Measurements from ENCODE around the gene TCF12. TPM values are rescaled to one million over a fixed set of nuclear protein-coding genes. Genes with fewer than 3 reads are reported as not detected.

TCF12 gene
- total RNA-seq, 1 experiment from 2014 or later: 76.7 TPM

- Histone ChIP-seq H3K79me1 (ENCODE audit: insufficient read depth, low read depth, low read length, poor library complexity, severe bottlenecking) (peaks cover 2% of the 10 kb centered on the region), H4K8ac (replicated peaks; ENCODE audit: insufficient read length, low read depth, low read length) (no peak overlapping the region), H2AK5ac (ENCODE audit: insufficient read length, low read length) (no peak overlapping the region), H3K27ac (ENCODE audit: insufficient read length, low read depth, low read length) (no peak overlapping the region), H3K4ac (ENCODE audit: low read depth, low read length) (no peak overlapping the region), H4K91ac (ENCODE audit: insufficient read length, low read depth, low read length) (no peak overlapping the region), H3K18ac (ENCODE audit: insufficient read length, low read depth, low read length) (no peak overlapping the region), H3K4me2 (ENCODE audit: insufficient read depth, insufficient read length, low read length) (no peak overlapping the region), H2BK15ac (ENCODE audit: low read depth, low read length) (no peak overlapping the region), H3K23me2 (ENCODE audit: insufficient read length, low read depth, low read length, poor library complexity, severe bottlenecking) (no peaks in the 10 kb centered on the region), H3K56ac (ENCODE audit: insufficient read length, low read depth, low read length) (no peak overlapping the region), H3K23ac (ENCODE audit: insufficient read length, low read depth, low read length) (no peak overlapping the region), H4K5ac (ENCODE audit: insufficient read length, low read depth, low read length) (no peak overlapping the region), H3K27me3 (ENCODE audit: insufficient read depth, low read length) (no peaks in the 10 kb centered on the region), H2BK20ac (ENCODE audit: low read depth, low read length, poor library complexity, severe bottlenecking) (no peak overlapping the region), H4K20me1 (ENCODE audit: control insufficient read depth, insufficient read depth, insufficient read length) (no peaks in the 10 kb centered on the region), H2BK5ac (ENCODE audit: insufficient read length, low read length) (no peak overlapping the region), H3K9me3 (ENCODE audit: control insufficient read depth, low read depth, low read length) (no peaks in the 10 kb centered on the region), H3K79me2 (ENCODE audit: insufficient read depth, low read length) (0 out of 2 replicates have a peak, but pooled peaks cover 1% of the 10 kb centered on the region), H2AFZ (ENCODE audit: low read length) (no peak overlapping the region), H3K4me1 (ENCODE audit: insufficient read depth, low read length) (peaks cover 3% of the 10 kb centered on the region; the same call in 1 of the 2 replicates), H2BK12ac (ENCODE audit: insufficient read length, low read depth, low read length) (no peak overlapping the region), H2BK120ac (ENCODE audit: low read depth, low read length, poor library complexity, severe bottlenecking) (no peak overlapping the region), H3K9ac (ENCODE audit: extremely low read depth, insufficient read length, low read length) (no peak overlapping the region), H3T11ph (ENCODE audit: low read length) (no peak overlapping the region), H3K14ac (ENCODE audit: insufficient read depth, low read length) (no peak overlapping the region)
- peaks cover 24 to 40% (median 27%) of the 10 kb centered on the region in 3 experiments for H3K36me3 Mint-ChIP-seq (ENCODE audit: insufficient read depth in 1 of 3, low read depth in 3 of 3)
- H3K27ac Mint-ChIP-seq: peak overlapping the region in 1 of 3 experiments; percentile 89; a peak in 2 of 7 replicates
- H3K9me3 Mint-ChIP-seq: no peaks in the 10 kb centered on the region
- H3K4me1 Mint-ChIP-seq: peaks cover 30 to 34% of the 10 kb centered on the region in 2 experiments
- TF ChIP-seq CTCF (conservative IDR thresholded peaks at IDR 0.05): no peak
- DNase-seq: no peak
- no CpG with 5 or more reads among the region's 4 CpGs for WGBS (ENCODE audit: extremely low coverage, insufficient read length, low lambda C conversion rate)
- H3K4me3 Mint-ChIP-seq: no peak overlapping the region
- no peaks in the 10 kb centered on the region for H3K27me3 Mint-ChIP-seq (ENCODE audit: low read depth)
These were observed 316.7 kb downstream of the TCF12 start for GRCh38 chr15:57235186-57235585.

Data from H9 (cell line).